Prostate gland (tissue), 2 donors: ENCODE measurements around the gene POU2AF2.

Experiments
- POLR2AphosphoS5 ChIP-seq: sonication (generic); formaldehyde crosslinking; IDR thresholded peaks from one replicate; pipeline ENCODE4 v1.6.1; 2017; ENCODE audit warnings: antibody characterized with exemption
- TF ChIP-seq, protein P1 (sequence below), 4 experiments: fragments of 200-600 bp in 2 of 4; fragments of 450-650 bp in 2 of 4; sonication (generic) in 2 of 4; IDR thresholded peaks; 1 replicate in 3 of 4; 2 replicates in 1 of 4; pipeline ENCODE4 v1.5.1; 2016 to 2019; ENCODE audit warnings: antibody characterized with exemption in 4 of 4, mild to moderate bottlenecking in 2 of 4, moderate library complexity in 2 of 4

- TF ChIP-seq, protein P1, sequence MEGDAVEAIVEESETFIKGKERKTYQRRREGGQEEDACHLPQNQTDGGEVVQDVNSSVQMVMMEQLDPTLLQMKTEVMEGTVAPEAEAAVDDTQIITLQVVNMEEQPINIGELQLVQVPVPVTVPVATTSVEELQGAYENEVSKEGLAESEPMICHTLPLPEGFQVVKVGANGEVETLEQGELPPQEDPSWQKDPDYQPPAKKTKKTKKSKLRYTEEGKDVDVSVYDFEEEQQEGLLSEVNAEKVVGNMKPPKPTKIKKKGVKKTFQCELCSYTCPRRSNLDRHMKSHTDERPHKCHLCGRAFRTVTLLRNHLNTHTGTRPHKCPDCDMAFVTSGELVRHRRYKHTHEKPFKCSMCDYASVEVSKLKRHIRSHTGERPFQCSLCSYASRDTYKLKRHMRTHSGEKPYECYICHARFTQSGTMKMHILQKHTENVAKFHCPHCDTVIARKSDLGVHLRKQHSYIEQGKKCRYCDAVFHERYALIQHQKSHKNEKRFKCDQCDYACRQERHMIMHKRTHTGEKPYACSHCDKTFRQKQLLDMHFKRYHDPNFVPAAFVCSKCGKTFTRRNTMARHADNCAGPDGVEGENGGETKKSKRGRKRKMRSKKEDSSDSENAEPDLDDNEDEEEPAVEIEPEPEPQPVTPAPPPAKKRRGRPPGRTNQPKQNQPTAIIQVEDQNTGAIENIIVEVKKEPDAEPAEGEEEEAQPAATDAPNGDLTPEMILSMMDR (IDR thresholded peaks at IDR 0.05): no peak
- TF ChIP-seq POLR2AphosphoS5: no peak
Observed at GRCh38 chr11:111258046-111258445, 12.5 kb downstream of the POU2AF2 start.
